K562 (cell line): Measurements from ENCODE around the gene STX1B. TPM values are rescaled to one million over a fixed set of nuclear protein-coding genes. Genes with fewer than 3 reads are reported as not detected.
A peak's percentile ranks its signal among the peaks of the same experiment; 100 is the strongest.

Source experiments
- ATAC-seq: fragments of 200-7000 bp; cut with Tn5 transposase; 3 replicates; pipeline ENCODE4 v1.9.1; 2020; ENCODE audit warnings: moderate library complexity
- BruUV-seq: library from RNA; stranded (reverse); fragments of 400-500 nt; replicated peaks from 2 replicates; lab custom pipeline; 2021; lab: Mats Ljungman, UMichigan
- CTCF ChIA-PET: fragments of 300-600 bp; formaldehyde crosslinking; extraction: SDS; loops from one replicate; lab custom pipeline; 2021; ENCODE audit warnings: low intra/inter-chr PET ratio; lab: Yijun Ruan, JAX
- POLR2A ChIA-PET: fragments of 300-600, 350-650 bp; sonication (Branson Sonifier 250); formaldehyde crosslinking; extraction: SDS; loops from one replicate; lab custom pipeline; 2021; ENCODE audit warnings: antibody characterized with exemption, inconsistent platforms; lab: Yijun Ruan, JAX
- DNase-seq, 4 experiments: peaks; one replicate each; pipeline versions ENCODE4 v3.0.0 to v3.0.0-alpha.2; 2011 to 2018; ENCODE audit warnings: low spot score in 3 of 4, mixed read lengths in 3 of 4; ENCODE audit errors: extremely low read depth in 1 of 4
- FAIRE-seq: peaks from 2 replicates; lab custom pipeline; 2011; peaks lifted over from hg19 to GRCh38; lab: Jason Lieb, UNC
- H2AFZ ChIP-seq: 2 replicates; pipeline ENCODE4 v1.6.0; 2011; ENCODE audit warnings: low read depth, low read length, control low read depth, inconsistent platforms
- H3K27ac ChIP-seq: fragments of 200-600 bp; 3 replicates; pipeline ENCODE4 v1.8.0; 2011; ENCODE audit warnings: low read depth, mild to moderate bottlenecking, control low read depth, inconsistent platforms, low read length, moderate library complexity, mixed read lengths; ENCODE audit errors: extremely low read depth
- H3K27me3 ChIP-seq, 2 experiments: fragments of 300-600 bp in 1 of 2; 2 replicates in 1 of 2; 3 replicates in 1 of 2; pipeline versions ENCODE4 v1.6.0 to v1.8.0; 2011; ENCODE audit warnings: inconsistent platforms in 2 of 2, low read length in 2 of 2, mild to moderate bottlenecking in 1 of 2, mixed read lengths in 1 of 2, moderate library complexity in 1 of 2; ENCODE audit not compliant: control insufficient read depth in 2 of 2, insufficient read depth in 2 of 2
- H3K36me3 ChIP-seq: fragments of 300-600 bp; 3 replicates; pipeline ENCODE4 v1.8.0; 2011; ENCODE audit warnings: mild to moderate bottlenecking, low read length, inconsistent platforms; ENCODE audit not compliant: control insufficient read depth, insufficient read depth
- H3K4me1 ChIP-seq, 2 experiments: fragments of 200-600 bp in 1 of 2; replicated peaks in 1 of 2; 2 replicates in 1 of 2; 3 replicates in 1 of 2; pipeline versions ENCODE4 v1.5.1 to v1.8.0; 2011; ENCODE audit warnings: inconsistent platforms in 2 of 2, low read length in 2 of 2, mild to moderate bottlenecking in 1 of 2, mixed read lengths in 1 of 2, moderate library complexity in 1 of 2; ENCODE audit not compliant: control insufficient read depth in 2 of 2, insufficient read depth in 2 of 2
- H3K4me2 ChIP-seq: 2 replicates; pipeline ENCODE4 v1.6.1; 2011; ENCODE audit warnings: low read length, control low read depth, inconsistent platforms, mixed read lengths; ENCODE audit not compliant: insufficient read depth
- H3K4me3 ChIP-seq: fragments of 200-600 bp; sonication (generic), shearing (Covaris generic); 2 replicates; pipeline ENCODE4 v1.5.1; 2016; ENCODE audit warnings: control low read depth, inconsistent platforms
- H3K79me2 ChIP-seq: fragments of 200-600 bp; 3 replicates; pipeline ENCODE4 v1.8.0; 2011; ENCODE audit warnings: low read length, inconsistent platforms; ENCODE audit not compliant: control insufficient read depth, insufficient read depth
- H3K9ac ChIP-seq, 2 experiments: 2 replicates each; pipeline versions ENCODE4 v1.6.0 to v1.6.1; 2011; ENCODE audit warnings: low read depth in 2 of 2, low read length in 2 of 2, control low read depth in 1 of 2, inconsistent platforms in 1 of 2, mild to moderate bottlenecking in 1 of 2, mixed read lengths in 1 of 2; ENCODE audit not compliant: insufficient read depth in 1 of 2
- H3K9me1 ChIP-seq: one replicate; pipeline ENCODE4 v1.6.0; 2011; ENCODE audit warnings: inconsistent platforms, mild to moderate bottlenecking, low read length, moderate library complexity; ENCODE audit not compliant: control insufficient read depth, insufficient read depth
- H3K9me3 ChIP-seq: replicated peaks from 2 replicates; pipeline ENCODE4 v1.5.1; 2011; ENCODE audit warnings: low read depth, low read length, inconsistent platforms; ENCODE audit not compliant: control insufficient read depth, insufficient read depth
- H4K20me1 ChIP-seq: replicated peaks from 2 replicates; pipeline ENCODE4 v1.6.1; 2011; ENCODE audit warnings: low read length, inconsistent platforms, mixed read lengths; ENCODE audit not compliant: control insufficient read depth, insufficient read depth
- CBX5 ChIP-seq: IDR thresholded peaks from 2 replicates; pipeline ENCODE4 v1.6.1; 2014; ENCODE audit warnings: low read depth, borderline replicate concordance
- JUN ChIP-seq, 2 experiments: sonication (generic) in 1 of 2; formaldehyde crosslinking in 1 of 2; IDR thresholded peaks; 2 replicates each; pipeline versions ENCODE4 v1.6.1 to v1.8.0; 2012 to 2022; ENCODE audit warnings: borderline replicate concordance in 2 of 2, mild to moderate bottlenecking in 2 of 2, improper control_type of control experiment in 1 of 2, low read depth in 1 of 2, low read length in 1 of 2, missing genetic modification reagents in 1 of 2
- KLF6 ChIP-seq: fragments of 250-450 bp; sonication (Bioruptor Pico); IDR thresholded peaks from 2 replicates; pipeline ENCODE4 v1.4.0; 2020; ENCODE audit warnings: mild to moderate bottlenecking, moderate library complexity, borderline replicate concordance
- POLR2G ChIP-seq: fragments of 200-400 bp; formaldehyde crosslinking; IDR thresholded peaks from 2 replicates; pipeline ENCODE4 v1.6.1; 2017; ENCODE audit warnings: low read depth, mild to moderate bottlenecking, antibody characterized with exemption, low read length, moderate library complexity
- SRF ChIP-seq, 2 experiments: fragments of 250-450, 450-650 bp in 1 of 2; sonication (Bioruptor Pico) in 1 of 2; sonication (generic) in 1 of 2; formaldehyde crosslinking; IDR thresholded peaks; 2 replicates each; pipeline versions ENCODE4 v1.5.0 to v1.5.1; 2020 to 2022; ENCODE audit warnings: mild to moderate bottlenecking in 1 of 2, missing genetic modification reagents in 1 of 2
- ZNF57 ChIP-seq: fragments of 450-650 bp; formaldehyde crosslinking; IDR thresholded peaks from 2 replicates; pipeline ENCODE4 v1.4.0; 2020; ENCODE audit warnings: mild to moderate bottlenecking, moderate library complexity
- WGBS: fragments of 100-300 bp; shearing (Covaris generic); methylation state at CpG from one replicate; pipeline ENCODE4 v1.1.6; 2016; ENCODE audit warnings: low coverage, mixed read lengths; ENCODE audit not compliant: insufficient coverage; ENCODE audit errors: missing lambda C conversion rate; 5-methylcytosine and 5-hydroxymethylcytosine counted together
- in situ Hi-C: fragments of 300-500 bp; cut with MboI; formaldehyde crosslinking; loops from 4 replicates; pipeline ENCODE4 v1.15.0; 2018; ENCODE audit warnings: inconsistent platforms, mixed read lengths
- intact Hi-C: fragments of 100-400 bp; cut with micrococcal nuclease; formaldehyde crosslinking; loops from 2 replicates; pipeline ENCODE4 v1.14.2; 2022
- polyA plus RNA-seq, 8 experiments: library from polyadenylated mRNA; depleted of rRNA in 4 of 8; stranded (reverse) in 5 of 8; unstranded in 3 of 8; fragments of >200 nt; fragmentation: Nextera tagmentation in 2 of 8; fragmentation: Illumina TruSeq in 1 of 8; extraction: Ambion mirVana in 2 of 8; extraction: Trizol in 1 of 8; gene quantifications; 2 replicates each; pipeline versions ENCODE4 v1.2.1 to v1.2.3, GENCODE V29; 2011 to 2014; ENCODE audit warnings: inconsistent platforms in 1 of 8, missing spikeins in 1 of 8
- total RNA-seq, 7 experiments: library from RNA; depleted of rRNA in 6 of 7; stranded (reverse); fragments of >200 nt in 6 of 7; fragmentation: Illumina TruSeq in 2 of 7; extraction: Trizol in 2 of 7; gene quantifications; 2 replicates each; pipeline versions ENCODE4 v1.2.1 to v1.2.3, GENCODE V29; 2011 to 2021; ENCODE audit warnings: low replicate concordance in 1 of 7
- TF ChIP-seq, protein P1 (sequence below): sonication (generic); formaldehyde crosslinking; IDR thresholded peaks from 2 replicates; pipeline ENCODE4 v1.9.0; 2022; ENCODE audit warnings: mild to moderate bottlenecking, missing genetic modification reagents
- TF ChIP-seq, protein P2 (sequence below): sonication (generic); formaldehyde crosslinking; IDR thresholded peaks from 2 replicates; pipeline ENCODE4 v1.8.1; 2023; ENCODE audit warnings: mild to moderate bottlenecking, missing genetic modification reagents
- TF ChIP-seq, protein P3 (sequence below): sonication (generic); formaldehyde crosslinking; IDR thresholded peaks from 2 replicates; pipeline ENCODE4 v1.8.1; 2023; ENCODE audit warnings: mild to moderate bottlenecking, missing genetic modification reagents

STX1B gene
- total and polyA plus RNA-seq, 9 of the 15 experiments (the other 6 are each of a cell fraction or from before 2014, with no cell fraction given): 0.07 to 2.5 (median 0.86) TPM

DNA sequence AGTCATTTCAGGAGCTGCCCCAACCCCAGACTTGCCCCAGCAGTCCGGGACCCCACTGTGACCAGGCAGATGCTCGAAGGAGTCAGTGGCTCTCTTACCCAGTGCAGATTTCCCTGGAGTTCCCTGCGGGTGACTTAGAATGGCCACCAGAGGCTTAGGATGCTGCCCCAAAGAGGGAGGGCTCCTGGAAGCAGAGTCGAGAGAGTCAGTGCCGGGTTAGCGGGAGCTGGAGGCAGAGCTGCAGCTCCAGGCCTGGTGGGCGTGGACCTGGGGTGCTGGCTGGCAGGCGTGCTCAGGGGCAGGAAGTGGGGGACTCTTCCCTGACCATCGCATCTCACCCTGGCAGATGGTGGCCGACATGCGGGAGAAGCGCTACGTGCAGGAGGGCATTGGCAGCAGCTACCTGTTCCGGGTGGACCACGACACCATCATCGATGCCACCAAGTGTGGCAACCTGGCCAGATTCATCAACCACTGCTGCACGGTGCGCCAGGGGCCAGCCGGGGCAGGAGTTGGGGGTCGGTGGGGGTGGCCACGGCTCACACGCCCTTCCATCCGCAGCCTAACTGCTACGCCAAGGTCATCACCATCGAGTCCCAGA is 27.0 kb downstream of the STX1B start:
- DNase-seq (no peak), FAIRE-seq (no peak), ATAC-seq (no peak)
- no TSS peak for BruUV-seq
- H3K79me2 ChIP-seq: peaks cover 15% of the 10 kb centered on the region
- H2AFZ ChIP-seq: no peak overlapping the region
- 83% methylated on average over 20 of the region's 25 CpGs for WGBS
- H4K20me1 ChIP-seq: no peaks in the 10 kb centered on the region; the same call in none of the 2 replicates
- intact Hi-C loops (loop anchor here (10.0 kb wide), 2 partner anchors 161 to 311 kb away; no protein-coding TSS in a partner anchor), in situ Hi-C loops (loop anchor here (10.0 to 25.0 kb wide), 2 partner anchors 311 to 454 kb away; partner anchors contain the start of genes COX6A2 and ZNF843)
- H3K4me3 ChIP-seq: no peak overlapping the region
- CTCF ChIA-PET: interaction anchor here (0.6 kb wide), 1 partner anchor 390 kb away, joined by 3 read pairs; no protein-coding TSS in a partner anchor
- H3K36me3 ChIP-seq: peaks cover 77% of the 10 kb centered on the region; the same call in 2 of the 3 replicates
- POLR2A ChIA-PET: interaction anchor here (0.7 to 5.7 kb wide), 10 partner anchors 8 to 346 kb away, joined by 3 to 32 read pairs (median 4); partner anchors contain the start of genes FUS, ZNF646 and ZNF668
- no peaks in the 10 kb centered on the region for H3K9me3 ChIP-seq
- H3K4me2 ChIP-seq: no peak overlapping the region
- H3K9ac ChIP-seq: peak overlapping the region in 1 of 2 experiments; percentile 66; a peak in 1 of 4 replicates
- no peak overlapping the region for H3K27ac ChIP-seq
- no peak for TF ChIP-seq KLF6 (CRISPR knock-in tag)
- TF ChIP-seq, protein P1, sequence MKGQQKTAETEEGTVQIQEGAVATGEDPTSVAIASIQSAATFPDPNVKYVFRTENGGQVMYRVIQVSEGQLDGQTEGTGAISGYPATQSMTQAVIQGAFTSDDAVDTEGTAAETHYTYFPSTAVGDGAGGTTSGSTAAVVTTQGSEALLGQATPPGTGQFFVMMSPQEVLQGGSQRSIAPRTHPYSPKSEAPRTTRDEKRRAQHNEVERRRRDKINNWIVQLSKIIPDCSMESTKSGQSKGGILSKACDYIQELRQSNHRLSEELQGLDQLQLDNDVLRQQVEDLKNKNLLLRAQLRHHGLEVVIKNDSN (CRISPR knock-in tag): 0 out of 2 replicates have a peak, but pooled peaks have one; percentile 12
- TF ChIP-seq CBX5: no peak
- TF ChIP-seq, protein P2, sequence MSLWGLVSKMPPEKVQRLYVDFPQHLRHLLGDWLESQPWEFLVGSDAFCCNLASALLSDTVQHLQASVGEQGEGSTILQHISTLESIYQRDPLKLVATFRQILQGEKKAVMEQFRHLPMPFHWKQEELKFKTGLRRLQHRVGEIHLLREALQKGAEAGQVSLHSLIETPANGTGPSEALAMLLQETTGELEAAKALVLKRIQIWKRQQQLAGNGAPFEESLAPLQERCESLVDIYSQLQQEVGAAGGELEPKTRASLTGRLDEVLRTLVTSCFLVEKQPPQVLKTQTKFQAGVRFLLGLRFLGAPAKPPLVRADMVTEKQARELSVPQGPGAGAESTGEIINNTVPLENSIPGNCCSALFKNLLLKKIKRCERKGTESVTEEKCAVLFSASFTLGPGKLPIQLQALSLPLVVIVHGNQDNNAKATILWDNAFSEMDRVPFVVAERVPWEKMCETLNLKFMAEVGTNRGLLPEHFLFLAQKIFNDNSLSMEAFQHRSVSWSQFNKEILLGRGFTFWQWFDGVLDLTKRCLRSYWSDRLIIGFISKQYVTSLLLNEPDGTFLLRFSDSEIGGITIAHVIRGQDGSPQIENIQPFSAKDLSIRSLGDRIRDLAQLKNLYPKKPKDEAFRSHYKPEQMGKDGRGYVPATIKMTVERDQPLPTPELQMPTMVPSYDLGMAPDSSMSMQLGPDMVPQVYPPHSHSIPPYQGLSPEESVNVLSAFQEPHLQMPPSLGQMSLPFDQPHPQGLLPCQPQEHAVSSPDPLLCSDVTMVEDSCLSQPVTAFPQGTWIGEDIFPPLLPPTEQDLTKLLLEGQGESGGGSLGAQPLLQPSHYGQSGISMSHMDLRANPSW: 0 out of 2 replicates have a peak, but pooled peaks have one; percentile 23
- no peak for TF ChIP-seq JUN (IDR thresholded peaks at IDR 0.05; ENCODE audit: borderline replicate concordance, low read depth, low read length)
- 0 out of 2 replicates have a peak, but pooled peaks have one; percentile 21 for TF ChIP-seq JUN (CRISPR knock-in tag; IDR thresholded peaks at IDR 0.05; ENCODE audit: borderline replicate concordance)
- TF ChIP-seq SRF (CRISPR knock-in tag; IDR thresholded peaks at IDR 0.05): no peak
- peak; percentile 46 for TF ChIP-seq POLR2G
- TF ChIP-seq, protein P3, sequence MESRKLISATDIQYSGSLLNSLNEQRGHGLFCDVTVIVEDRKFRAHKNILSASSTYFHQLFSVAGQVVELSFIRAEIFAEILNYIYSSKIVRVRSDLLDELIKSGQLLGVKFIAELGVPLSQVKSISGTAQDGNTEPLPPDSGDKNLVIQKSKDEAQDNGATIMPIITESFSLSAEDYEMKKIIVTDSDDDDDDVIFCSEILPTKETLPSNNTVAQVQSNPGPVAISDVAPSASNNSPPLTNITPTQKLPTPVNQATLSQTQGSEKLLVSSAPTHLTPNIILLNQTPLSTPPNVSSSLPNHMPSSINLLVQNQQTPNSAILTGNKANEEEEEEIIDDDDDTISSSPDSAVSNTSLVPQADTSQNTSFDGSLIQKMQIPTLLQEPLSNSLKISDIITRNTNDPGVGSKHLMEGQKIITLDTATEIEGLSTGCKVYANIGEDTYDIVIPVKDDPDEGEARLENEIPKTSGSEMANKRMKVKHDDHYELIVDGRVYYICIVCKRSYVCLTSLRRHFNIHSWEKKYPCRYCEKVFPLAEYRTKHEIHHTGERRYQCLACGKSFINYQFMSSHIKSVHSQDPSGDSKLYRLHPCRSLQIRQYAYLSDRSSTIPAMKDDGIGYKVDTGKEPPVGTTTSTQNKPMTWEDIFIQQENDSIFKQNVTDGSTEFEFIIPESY (CRISPR knock-in tag): peak; percentile 9; the same call in 1 of the 2 replicates
- TF ChIP-seq ZNF57 (CRISPR knock-in tag): no peak
- TF ChIP-seq, all 486 proteins: peak for 5
- peaks cover 7 to 63% of the 10 kb centered on the region in 2 experiments; a peak in 4 of 5 replicates for H3K4me1 ChIP-seq
- H3K9me1 ChIP-seq: peaks cover 2% of the 10 kb centered on the region
- no peaks in the 10 kb centered on the region for H3K27me3 ChIP-seq
